Measurements from ENCODE around the gene CIDEB. TPM values are rescaled to one million over a fixed set of nuclear protein-coding genes. Genes with fewer than 3 reads are reported as not detected.
A peak's percentile ranks its signal among the peaks of the same experiment; 100 is the strongest.

CIDEB gene
- polyA plus RNA-seq, 3 donors, result 36.4 to 126 (median 63.8) TPM

DNA sequence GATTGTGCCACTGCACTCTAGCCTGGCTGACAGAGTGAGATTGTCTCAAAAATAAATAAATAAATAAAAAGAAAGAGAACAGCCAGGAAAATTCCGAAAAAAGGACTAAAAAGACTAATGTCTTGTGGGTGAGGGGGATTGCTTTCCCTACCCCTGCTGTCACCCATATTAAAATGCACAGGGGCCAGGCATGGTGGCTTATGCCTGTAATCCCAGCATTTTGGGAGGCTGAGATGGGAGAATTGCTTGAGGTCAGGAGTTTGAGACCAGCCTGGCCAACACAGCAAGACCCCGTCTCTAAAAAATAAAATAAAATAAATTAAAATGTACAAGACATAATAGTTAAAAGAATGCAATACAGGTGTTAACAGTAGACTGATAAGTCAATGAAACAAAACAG lies 14.3 kb downstream of the CIDEB start:
- H3K9me3 Mint-ChIP-seq, result peaks cover 0 to 2% (median 0%) of the 10 kb centered on the region in 7 donors
- H3K27ac Mint-ChIP-seq, result no peak overlapping the region
- Histone ChIP-seq H3K4me1 (ENCODE audit: control insufficient read depth in 1 of 2, insufficient read depth in 2 of 2, low read length in 2 of 2) (peaks cover 13 to 18% of the 10 kb centered on the region in 2 donors), H2AFZ (ENCODE audit: insufficient read depth, low read depth, low read length, poor library complexity, severe bottlenecking) (no peak overlapping the region), H4K20me1 (ENCODE audit: insufficient read depth, low read length) (no peaks in the 10 kb centered on the region), H3K27me3 (ENCODE audit: control insufficient read depth in 2 of 2, insufficient read depth in 2 of 2, low read length in 2 of 2) (no peaks in the 10 kb centered on the region), H3K79me2 (ENCODE audit: insufficient read depth, low read length) (peaks cover 1% of the 10 kb centered on the region), H3K9ac (ENCODE audit: insufficient read depth, low read length, poor library complexity, severe bottlenecking) (no peak overlapping the region), H3K4me3 (replicated peaks in 1 of 3; ENCODE audit: low read depth in 2 of 3, low read length in 3 of 3) (no peak overlapping the region), H3K36me3 (replicated peaks in 1 of 2; ENCODE audit: control insufficient read depth in 1 of 2, insufficient read depth in 2 of 2, low read length in 2 of 2) (peaks cover 50 to 70% of the 10 kb centered on the region in 2 donors), H3K4me2 (replicated peaks; ENCODE audit: extremely low read depth, low read length, poor library complexity, severe bottlenecking) (no peak overlapping the region), H3K9me3 (replicated peaks in 1 of 2; ENCODE audit: control insufficient read depth in 1 of 2, insufficient read depth in 1 of 2, low read length in 2 of 2) (no peaks in the 10 kb centered on the region), H3K27ac (ENCODE audit: low read depth in 1 of 2, low read length in 2 of 2) (peak overlapping the region in 1 of 2 donors; percentile 50)
- WGBS (ENCODE audit: insufficient coverage), result no CpG with 5 or more reads among the region's 2 CpGs
- intact Hi-C loops (cut with micrococcal nuclease), result loop anchor here in 1 of 2 donors (10.0 kb wide), 1 partner anchor 179 kb away; the partner anchor contains the start of genes DCAF11 and NRL
- H3K4me3 Mint-ChIP-seq, result no peak overlapping the region
- peaks cover 61 to 62% of the 10 kb centered on the region in 2 donors for H3K36me3 Mint-ChIP-seq
- H3K27me3 Mint-ChIP-seq (ENCODE audit: low read depth in 3 of 3), result peaks cover 0 to 1% (median 0%) of the 10 kb centered on the region in 3 donors
- H3K4me1 Mint-ChIP-seq, result peaks cover 18% of the 10 kb centered on the region
- DNase-seq, result no peak
- TF ChIP-seq, protein P1, sequence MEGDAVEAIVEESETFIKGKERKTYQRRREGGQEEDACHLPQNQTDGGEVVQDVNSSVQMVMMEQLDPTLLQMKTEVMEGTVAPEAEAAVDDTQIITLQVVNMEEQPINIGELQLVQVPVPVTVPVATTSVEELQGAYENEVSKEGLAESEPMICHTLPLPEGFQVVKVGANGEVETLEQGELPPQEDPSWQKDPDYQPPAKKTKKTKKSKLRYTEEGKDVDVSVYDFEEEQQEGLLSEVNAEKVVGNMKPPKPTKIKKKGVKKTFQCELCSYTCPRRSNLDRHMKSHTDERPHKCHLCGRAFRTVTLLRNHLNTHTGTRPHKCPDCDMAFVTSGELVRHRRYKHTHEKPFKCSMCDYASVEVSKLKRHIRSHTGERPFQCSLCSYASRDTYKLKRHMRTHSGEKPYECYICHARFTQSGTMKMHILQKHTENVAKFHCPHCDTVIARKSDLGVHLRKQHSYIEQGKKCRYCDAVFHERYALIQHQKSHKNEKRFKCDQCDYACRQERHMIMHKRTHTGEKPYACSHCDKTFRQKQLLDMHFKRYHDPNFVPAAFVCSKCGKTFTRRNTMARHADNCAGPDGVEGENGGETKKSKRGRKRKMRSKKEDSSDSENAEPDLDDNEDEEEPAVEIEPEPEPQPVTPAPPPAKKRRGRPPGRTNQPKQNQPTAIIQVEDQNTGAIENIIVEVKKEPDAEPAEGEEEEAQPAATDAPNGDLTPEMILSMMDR (IDR thresholded peaks at IDR 0.05), result no peak

DNA sequence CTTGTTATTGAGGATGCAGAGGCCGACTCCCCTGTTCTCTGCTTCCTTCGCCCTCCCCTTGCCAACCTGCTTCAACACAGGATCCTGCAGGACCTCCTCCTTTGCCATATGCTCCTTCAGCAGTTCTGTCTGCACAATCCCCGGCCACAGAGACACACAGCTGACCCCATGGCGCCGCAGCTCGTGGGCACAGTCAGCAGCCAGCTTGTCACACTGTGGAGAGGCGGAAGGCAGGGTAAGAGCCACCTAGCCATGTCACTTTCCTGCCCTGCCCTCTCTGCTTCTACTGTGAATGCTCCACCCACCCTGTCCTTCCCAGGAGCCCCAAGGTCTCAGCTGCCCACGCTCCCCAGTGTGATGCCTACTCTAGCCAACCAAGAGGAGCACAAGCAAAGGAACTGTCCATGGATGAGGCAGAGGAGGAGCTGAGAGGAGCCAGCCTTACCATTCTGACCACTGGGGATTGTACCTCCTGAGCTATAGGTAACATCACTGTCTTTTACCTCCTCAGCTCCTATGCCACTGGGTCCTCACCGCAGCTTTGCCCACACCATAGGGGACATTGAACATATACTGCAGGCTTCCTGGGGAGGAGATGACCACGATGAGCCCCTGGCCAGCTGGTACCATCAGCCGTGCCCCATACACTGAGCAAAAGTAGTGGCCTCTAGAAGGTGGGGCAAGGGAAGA lies 15.5 kb downstream of the CIDEB start:
- H3K27ac Mint-ChIP-seq, result peak overlapping the region in 2 of 7 donors; percentile 52 to 62
- H3K36me3 Mint-ChIP-seq, result peaks cover 63 to 69% of the 10 kb centered on the region in 2 donors
- peaks cover 50 to 70% of the 10 kb centered on the region in 2 donors for H3K36me3 ChIP-seq (replicated peaks in 1 of 2; ENCODE audit: control insufficient read depth in 1 of 2, insufficient read depth in 2 of 2, low read length in 2 of 2)
- H3K4me1 ChIP-seq (ENCODE audit: control insufficient read depth in 1 of 2, insufficient read depth in 2 of 2, low read length in 2 of 2), result peaks cover 8 to 10% of the 10 kb centered on the region in 2 donors
- DNase-seq, result no peak
- no peak overlapping the region for H2AFZ ChIP-seq (ENCODE audit: insufficient read depth, low read depth, low read length, poor library complexity, severe bottlenecking)
- no peak overlapping the region for H3K27ac ChIP-seq (ENCODE audit: low read depth in 1 of 2, low read length in 2 of 2)
- no peaks in the 10 kb centered on the region for H3K9me3 ChIP-seq (replicated peaks in 1 of 2; ENCODE audit: control insufficient read depth in 1 of 2, insufficient read depth in 1 of 2, low read length in 2 of 2)
- TF ChIP-seq, protein P1 (IDR thresholded peaks at IDR 0.05), result no peak
- no peak overlapping the region for H3K4me3 Mint-ChIP-seq
- no peaks in the 10 kb centered on the region for H4K20me1 ChIP-seq (ENCODE audit: insufficient read depth, low read length)
- H3K27me3 ChIP-seq (ENCODE audit: control insufficient read depth in 2 of 2, insufficient read depth in 2 of 2, low read length in 2 of 2), result no peaks in the 10 kb centered on the region
- H3K4me3 ChIP-seq (replicated peaks in 1 of 3; ENCODE audit: low read depth in 2 of 3, low read length in 3 of 3), result no peak overlapping the region
- no peaks in the 10 kb centered on the region for H3K9me3 Mint-ChIP-seq
- no peaks in the 10 kb centered on the region for H3K79me2 ChIP-seq (ENCODE audit: insufficient read depth, low read length)
- intact Hi-C loops (cut with micrococcal nuclease), result loop anchor here in 1 of 2 donors (10.0 kb wide), 1 partner anchor 177 kb away; the partner anchor contains the start of genes DCAF11 and NRL
- H3K9ac ChIP-seq (ENCODE audit: insufficient read depth, low read length, poor library complexity, severe bottlenecking), result no peak overlapping the region
- H3K4me2 ChIP-seq (replicated peaks; ENCODE audit: extremely low read depth, low read length, poor library complexity, severe bottlenecking), result no peak overlapping the region
- H3K4me1 Mint-ChIP-seq, result peaks cover 18% of the 10 kb centered on the region
- 97% methylated on average over 9 of the region's 11 CpGs for WGBS (ENCODE audit: insufficient coverage)
- peaks cover 0 to 1% (median 0%) of the 10 kb centered on the region in 3 donors for H3K27me3 Mint-ChIP-seq (ENCODE audit: low read depth in 3 of 3)
